ENCODE measurements around the gene ZNF74.

DNA sequence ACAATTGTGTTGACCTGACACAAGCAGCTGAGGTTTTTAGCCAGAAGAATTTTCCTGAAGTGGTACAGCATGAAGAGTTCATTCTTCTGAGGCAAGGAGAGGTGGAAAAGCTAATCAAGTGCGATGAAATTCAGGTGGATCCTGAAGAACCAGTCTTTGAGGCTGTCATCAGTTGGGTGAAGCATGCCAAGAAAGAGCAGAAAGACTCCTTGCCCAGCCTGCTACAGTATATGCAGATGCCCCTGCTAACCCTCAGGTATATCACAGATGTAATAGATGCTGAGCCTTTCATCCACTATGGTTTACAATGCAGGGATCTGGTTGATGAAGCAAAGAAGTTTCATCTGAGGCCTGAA is 56.6 kb downstream of the ZNF74 start:
- TF ChIP-seq, protein P1, sequence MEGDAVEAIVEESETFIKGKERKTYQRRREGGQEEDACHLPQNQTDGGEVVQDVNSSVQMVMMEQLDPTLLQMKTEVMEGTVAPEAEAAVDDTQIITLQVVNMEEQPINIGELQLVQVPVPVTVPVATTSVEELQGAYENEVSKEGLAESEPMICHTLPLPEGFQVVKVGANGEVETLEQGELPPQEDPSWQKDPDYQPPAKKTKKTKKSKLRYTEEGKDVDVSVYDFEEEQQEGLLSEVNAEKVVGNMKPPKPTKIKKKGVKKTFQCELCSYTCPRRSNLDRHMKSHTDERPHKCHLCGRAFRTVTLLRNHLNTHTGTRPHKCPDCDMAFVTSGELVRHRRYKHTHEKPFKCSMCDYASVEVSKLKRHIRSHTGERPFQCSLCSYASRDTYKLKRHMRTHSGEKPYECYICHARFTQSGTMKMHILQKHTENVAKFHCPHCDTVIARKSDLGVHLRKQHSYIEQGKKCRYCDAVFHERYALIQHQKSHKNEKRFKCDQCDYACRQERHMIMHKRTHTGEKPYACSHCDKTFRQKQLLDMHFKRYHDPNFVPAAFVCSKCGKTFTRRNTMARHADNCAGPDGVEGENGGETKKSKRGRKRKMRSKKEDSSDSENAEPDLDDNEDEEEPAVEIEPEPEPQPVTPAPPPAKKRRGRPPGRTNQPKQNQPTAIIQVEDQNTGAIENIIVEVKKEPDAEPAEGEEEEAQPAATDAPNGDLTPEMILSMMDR (IDR thresholded peaks at IDR 0.05) = no peak
- no peak for TF ChIP-seq EZH2phosphoT487 (IDR thresholded peaks at IDR 0.05)

All from neural progenitor cell (in vitro differentiated cells).